ENCODE results near the gene CRLF2.

DNA sequence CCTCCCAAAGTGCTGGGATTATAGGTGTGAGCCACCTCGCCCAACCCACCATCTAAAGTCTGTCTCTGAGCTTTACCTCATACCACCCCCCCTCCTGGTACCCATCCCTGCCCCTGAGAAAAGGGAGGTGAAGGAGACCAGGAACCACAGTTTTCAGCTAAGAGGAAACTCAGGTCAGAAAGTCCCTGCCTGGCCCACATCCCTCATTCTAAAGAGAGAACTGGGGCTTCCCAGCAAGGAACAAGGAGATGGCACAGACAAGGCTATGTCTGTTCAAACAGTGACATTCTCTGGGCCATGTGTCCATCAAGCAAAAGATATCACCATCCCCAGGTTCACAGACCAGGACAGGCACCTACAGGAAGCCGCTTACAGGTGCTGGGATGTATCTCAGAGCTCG lies 40.4 kb upstream of the CRLF2 start:
- TF ChIP-seq POLR2A (IDR thresholded peaks at IDR 0.05) = no peak
- TF ChIP-seq, protein P1, sequence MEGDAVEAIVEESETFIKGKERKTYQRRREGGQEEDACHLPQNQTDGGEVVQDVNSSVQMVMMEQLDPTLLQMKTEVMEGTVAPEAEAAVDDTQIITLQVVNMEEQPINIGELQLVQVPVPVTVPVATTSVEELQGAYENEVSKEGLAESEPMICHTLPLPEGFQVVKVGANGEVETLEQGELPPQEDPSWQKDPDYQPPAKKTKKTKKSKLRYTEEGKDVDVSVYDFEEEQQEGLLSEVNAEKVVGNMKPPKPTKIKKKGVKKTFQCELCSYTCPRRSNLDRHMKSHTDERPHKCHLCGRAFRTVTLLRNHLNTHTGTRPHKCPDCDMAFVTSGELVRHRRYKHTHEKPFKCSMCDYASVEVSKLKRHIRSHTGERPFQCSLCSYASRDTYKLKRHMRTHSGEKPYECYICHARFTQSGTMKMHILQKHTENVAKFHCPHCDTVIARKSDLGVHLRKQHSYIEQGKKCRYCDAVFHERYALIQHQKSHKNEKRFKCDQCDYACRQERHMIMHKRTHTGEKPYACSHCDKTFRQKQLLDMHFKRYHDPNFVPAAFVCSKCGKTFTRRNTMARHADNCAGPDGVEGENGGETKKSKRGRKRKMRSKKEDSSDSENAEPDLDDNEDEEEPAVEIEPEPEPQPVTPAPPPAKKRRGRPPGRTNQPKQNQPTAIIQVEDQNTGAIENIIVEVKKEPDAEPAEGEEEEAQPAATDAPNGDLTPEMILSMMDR (IDR thresholded peaks at IDR 0.05) = no peak

Measured in lower leg skin (tissue), 3 donors.